ENCODE measurements around the gene NOXA1.

Gene NOXA1

DNA sequence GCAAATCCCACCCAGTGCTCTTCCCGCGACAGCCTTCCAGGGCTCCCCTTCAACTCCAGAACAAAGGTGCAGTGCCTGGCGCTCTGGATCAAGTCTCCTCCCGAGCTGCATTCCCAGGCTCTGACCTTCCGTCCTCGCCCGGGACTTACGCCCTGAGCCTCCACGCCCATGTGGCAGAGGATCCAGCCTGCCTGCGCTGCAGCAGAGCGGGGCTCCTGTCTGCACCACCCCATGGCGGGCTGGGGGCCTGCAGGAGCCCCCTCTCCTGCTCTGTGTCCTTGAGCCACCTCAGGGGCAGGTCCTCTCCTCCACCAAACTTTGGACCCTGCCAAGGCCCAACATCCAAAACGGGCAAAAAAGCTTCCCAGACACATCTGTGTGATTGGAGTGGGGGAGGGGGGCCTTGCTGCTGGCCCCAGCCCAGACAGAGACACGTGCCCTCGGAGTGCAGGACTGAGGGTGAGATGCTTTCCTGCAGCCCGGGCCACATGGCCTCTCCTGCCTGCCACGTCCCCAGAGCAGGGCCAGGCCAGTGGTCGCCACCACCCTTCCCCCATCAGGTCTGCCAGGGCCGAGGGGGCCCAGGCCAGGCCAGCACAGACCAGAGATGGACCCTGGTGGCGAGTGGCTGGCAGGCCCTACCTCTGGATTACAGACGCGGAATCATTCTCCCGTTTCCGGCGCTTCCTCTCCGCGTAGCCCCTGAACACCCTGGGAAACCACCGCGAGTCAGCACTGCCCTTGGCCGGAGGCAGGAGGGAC lies 31.6 kb downstream of the NOXA1 start:
- no peak for DNase-seq (ENCODE audit: low read depth)

GRCh38 chr9:137455359-137455991 lies 32.3 kb downstream of the NOXA1 start:
- DNase-seq (ENCODE audit: low read depth): no peak

GRCh38 chr9:137456061-137456863 lies 33.1 kb downstream of the NOXA1 start:
- DNase-seq (ENCODE audit: low read depth): no peak

DNA sequence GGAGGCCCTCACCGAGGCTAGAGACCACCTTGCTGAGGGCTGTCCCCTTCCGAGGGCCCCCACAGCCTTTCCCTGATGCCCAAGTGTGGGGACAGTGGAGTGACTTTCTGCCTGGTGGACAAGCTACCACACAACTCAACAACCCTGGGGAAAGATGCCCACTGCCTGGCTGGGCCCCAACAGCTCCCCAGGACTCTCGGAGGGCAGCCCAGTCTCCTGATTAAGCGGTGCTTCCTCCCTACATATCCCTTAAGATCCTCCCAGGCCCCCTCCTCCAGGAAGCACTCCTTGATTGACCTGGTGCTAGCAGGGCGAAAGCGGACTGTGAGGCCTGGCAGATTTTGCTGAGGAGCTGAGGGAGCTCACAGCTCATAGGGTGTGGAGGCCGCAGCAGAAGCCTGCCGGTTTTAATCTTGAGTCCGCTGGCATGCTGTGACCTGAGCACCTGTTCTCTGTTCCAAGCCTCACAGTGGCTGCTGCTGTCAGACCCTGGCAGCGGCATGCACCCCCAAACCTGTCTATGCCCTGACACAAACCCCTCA lies 33.7 kb downstream of the NOXA1 start:
- DNase-seq (ENCODE audit: low read depth): no peak

DNA sequence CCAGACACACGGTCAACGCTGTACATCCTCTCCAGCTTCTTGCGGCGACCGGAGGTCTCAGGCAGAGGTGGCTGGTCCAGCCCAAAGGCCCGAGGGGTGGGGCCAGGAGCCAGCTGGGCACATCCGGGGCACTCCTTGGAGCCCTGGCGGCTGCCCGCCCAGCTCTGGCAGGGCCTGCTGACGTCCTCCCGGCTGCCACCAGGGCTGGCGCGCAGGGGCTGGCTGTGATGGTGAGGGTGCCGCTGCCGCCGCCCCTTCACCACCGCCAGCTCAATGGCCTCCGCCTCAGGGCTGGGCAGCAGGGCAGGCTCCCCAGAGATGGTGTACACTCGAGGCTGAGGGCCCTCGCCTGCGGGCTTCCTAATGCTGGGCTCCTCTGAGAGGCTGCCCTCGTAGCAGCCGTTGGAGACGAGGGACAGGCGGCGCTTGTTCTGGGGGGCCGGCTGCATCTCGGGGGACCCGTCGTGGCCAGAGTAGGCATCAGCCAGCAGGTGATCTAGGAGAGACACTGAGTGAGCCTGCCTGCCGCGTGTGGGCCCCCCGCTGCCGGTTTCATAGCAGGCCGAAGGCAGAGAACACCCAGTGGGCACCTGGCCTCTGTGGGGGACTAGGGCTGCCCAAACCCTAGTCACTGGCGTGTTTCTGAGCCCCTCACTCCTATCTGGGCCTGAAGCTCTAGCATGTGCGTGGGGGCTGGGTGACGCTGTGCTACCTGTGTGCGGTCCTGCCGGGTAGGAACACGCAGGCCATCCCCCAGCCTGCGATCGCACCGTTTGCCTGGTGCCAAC lies 34.4 kb downstream of the NOXA1 start:
- DNase-seq (ENCODE audit: low read depth): no peak

DNA sequence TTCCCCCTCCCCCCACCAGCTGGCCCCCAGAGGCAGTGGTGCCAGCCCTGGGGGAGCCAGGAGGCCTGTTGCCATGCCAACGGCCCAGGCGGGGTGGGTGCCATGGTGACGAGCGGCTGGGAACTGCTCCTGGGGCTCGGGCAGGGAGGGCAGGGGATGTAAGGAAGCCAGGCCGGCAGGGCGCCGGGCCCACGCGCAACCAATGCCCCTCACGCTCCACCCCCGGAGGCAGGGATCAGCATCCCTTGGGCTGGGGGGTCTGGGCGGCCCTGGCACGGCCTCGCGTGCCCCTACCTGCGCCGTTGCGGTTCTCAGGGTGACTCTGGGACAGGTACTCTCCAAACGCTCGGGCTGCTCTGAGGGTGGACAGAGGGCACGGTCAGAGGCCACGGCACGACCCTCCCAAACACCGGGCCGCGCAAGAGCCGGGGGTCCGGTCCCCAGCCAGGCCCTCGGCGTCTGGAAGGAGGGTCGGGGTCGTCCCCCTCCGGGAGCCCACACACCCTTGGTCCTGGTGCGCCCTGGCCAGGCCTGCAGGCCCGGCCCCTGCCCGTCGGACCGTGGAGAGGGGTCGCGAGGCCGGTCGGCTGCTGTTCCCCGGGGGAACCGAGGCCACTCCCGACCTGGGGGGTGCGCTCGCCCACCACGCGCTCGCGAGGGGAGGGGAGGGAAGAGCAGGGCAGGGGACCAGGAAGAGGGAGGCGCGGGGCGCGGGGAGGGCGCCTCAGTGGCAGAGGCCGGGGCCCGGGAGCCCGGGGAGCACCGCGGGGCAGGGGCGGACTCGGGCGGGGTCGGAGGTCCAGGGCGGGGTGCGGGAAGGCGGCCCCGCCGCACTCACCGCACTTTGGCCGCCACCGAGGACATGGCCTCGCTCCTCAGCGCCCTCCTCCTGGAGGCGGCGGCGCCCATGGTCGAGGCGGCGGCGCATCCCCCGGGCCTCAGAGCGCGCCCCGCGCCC lies 35.3 kb downstream of the NOXA1 start:
- no peak for DNase-seq (ENCODE audit: low read depth)

- peak; percentile 89 for DNase-seq (ENCODE audit: low read depth)
Observed at GRCh38 chr9:137459152-137459600, 36.0 kb downstream of the NOXA1 start, which contains the start of gene NSMF. Gene NSMF, minus strand, starts transcription at chr9:137459334. Its CDS starts 232 bp downstream, at chr9:137459102.

- DNase-seq (ENCODE audit: low read depth): no peak
Observed at GRCh38 chr9:137459601-137460362, 36.6 kb downstream of the NOXA1 start.

DNA sequence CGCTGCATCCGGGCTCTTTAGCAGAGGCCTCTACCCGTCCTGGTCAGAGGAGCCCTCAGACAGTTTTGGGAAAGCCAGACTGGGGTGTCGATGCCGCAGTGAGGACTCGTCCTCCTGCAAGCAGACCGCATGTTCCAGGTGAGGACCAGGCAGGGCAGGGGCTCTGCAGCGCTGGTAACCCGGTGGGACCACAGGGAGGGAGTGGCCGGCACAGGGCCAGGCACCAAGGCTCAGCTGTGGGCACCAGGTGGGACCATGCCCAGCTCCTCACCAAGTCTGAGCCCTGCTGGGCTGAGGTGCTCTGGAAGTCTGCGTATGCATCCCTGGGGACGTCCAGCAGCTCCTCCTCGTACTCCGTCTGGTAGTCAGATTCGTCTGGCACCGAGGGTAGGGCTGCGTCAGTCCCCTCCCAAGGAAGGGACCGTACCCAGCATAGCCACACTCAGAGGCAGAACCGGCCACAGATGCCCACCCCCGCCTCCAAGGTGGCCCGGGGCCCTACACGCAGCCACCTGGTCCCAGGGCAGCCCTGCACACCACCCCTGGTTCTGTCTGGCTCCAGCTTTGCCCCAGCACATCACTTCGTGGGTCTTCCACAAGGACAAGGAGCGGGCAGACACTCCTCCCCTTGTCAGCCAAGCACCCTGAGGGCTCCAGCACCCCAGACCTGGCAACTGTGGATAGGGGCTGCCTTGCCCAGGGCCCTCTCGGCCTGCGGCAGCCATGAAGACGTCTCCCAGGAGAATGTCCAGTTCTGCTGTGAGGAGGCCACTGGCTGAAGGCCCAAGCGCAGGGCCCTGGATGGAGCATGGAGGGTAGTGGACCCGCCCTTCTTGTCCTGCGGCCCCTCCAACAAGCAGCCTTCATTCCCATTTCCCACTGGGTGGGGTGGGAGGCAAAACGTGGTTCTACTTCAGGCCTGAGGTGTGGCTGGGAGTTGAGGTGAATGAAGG lies 37.4 kb downstream of the NOXA1 start:
- DNase-seq (ENCODE audit: low read depth): no peak

- DNase-seq (ENCODE audit: low read depth): no peak
Observed at GRCh38 chr9:137461316-137461662, 38.1 kb downstream of the NOXA1 start.

- peak; percentile 77 for DNase-seq (ENCODE audit: low read depth)
Observed at GRCh38 chr9:137461663-137462395, 38.6 kb downstream of the NOXA1 start.

- no peak for DNase-seq (ENCODE audit: low read depth)
Observed at GRCh38 chr9:137462396-137462985, 39.3 kb downstream of the NOXA1 start.

DNA sequence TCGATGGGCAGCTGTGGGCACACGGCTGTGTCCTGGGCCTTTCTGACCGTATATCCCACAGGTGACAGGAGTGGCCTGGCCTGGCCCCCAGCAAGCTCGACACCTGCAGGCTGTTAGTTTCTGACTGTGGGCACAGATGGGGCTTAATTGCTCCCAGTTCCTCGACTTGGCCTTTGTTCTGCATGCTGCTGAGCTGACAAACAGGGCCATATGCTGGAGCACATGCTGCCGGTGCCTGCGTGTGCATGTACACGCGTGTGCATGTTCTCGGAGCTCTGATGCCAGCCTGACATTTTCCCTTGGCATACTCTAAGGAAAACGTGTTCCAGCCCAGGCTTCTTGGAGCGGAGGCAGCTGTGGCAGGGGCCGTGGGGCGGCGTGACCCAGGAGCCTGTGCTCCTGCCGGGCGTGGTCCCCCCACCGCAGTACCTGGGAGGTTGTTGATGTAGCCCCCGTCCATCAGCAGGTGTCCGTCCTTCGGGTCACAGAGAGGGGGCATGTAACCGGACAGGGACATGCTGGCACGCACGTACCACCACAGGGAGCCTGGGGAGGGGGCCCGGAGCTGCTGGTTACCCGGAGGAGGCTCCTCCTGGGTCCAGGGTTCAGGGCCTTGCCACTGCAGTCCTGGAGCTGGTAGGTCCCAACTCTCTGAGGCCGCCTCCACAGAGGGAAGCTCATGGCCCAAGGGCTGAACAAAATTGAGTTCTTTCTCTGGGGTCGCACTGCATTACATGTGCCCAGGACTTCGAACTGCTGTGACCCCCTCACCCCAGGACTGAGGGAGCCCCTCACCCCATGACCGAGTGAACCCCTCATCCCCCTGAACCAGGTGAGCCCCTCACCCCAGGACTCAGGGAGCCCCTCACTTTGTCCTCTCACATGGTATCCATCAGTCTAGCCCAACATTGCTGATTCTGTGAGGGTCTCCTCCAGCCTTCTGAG lies 40.1 kb downstream of the NOXA1 start:
- no peak for DNase-seq (ENCODE audit: low read depth)

GRCh38 chr9:137463931-137464290 lies 40.7 kb downstream of the NOXA1 start:
- no peak for DNase-seq (ENCODE audit: low read depth)

GRCh38 chr9:137464291-137464999 lies 41.3 kb downstream of the NOXA1 start:
- DNase-seq (ENCODE audit: low read depth): no peak

Data from stimulated activated CD8-positive, alpha-beta memory T cell treated with anti-CD3 and anti-CD28 coated beads, Interleukin-4, amount 100 ng/mL, for 24 hours (primary cell).